ENCODE data around the gene TRABD2A.

Gene TRABD2A

DNA sequence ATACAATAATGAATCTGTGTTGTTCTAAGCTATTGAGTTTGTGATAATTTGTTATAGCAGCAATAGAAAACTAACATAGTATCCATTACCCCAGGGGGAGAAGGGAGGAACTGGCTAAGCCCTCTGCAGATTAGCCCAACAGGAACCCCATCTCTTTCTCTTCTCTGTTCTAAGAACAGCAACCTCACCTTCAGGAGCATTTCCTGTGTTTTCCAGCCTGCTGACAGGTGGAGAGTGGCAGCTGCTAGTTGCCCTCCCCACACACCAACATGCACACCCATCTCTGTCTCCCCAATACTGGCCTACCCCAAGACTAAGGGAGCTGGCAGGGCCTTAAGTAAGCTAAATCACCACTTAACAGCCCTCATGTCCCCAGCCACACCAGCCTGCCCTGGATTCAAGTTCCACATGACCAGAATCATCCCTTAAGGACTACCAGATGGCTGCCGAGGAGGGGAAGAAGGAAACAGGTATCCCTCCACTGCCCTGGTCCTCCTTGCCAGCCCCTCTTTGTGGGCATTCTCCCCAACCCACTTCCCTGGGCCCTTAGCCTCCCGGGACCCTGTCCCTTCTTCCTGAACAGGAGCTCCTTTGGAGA lies 52.8 kb downstream of the TRABD2A start:
- no peak for TF ChIP-seq ZFX (IDR thresholded peaks at IDR 0.05; ENCODE audit: borderline replicate concordance)
- TF ChIP-seq, protein P1, sequence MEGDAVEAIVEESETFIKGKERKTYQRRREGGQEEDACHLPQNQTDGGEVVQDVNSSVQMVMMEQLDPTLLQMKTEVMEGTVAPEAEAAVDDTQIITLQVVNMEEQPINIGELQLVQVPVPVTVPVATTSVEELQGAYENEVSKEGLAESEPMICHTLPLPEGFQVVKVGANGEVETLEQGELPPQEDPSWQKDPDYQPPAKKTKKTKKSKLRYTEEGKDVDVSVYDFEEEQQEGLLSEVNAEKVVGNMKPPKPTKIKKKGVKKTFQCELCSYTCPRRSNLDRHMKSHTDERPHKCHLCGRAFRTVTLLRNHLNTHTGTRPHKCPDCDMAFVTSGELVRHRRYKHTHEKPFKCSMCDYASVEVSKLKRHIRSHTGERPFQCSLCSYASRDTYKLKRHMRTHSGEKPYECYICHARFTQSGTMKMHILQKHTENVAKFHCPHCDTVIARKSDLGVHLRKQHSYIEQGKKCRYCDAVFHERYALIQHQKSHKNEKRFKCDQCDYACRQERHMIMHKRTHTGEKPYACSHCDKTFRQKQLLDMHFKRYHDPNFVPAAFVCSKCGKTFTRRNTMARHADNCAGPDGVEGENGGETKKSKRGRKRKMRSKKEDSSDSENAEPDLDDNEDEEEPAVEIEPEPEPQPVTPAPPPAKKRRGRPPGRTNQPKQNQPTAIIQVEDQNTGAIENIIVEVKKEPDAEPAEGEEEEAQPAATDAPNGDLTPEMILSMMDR (IDR thresholded peaks at IDR 0.05) = no peak
- H3K27ac ChIP-seq = no peak overlapping the region

DNA sequence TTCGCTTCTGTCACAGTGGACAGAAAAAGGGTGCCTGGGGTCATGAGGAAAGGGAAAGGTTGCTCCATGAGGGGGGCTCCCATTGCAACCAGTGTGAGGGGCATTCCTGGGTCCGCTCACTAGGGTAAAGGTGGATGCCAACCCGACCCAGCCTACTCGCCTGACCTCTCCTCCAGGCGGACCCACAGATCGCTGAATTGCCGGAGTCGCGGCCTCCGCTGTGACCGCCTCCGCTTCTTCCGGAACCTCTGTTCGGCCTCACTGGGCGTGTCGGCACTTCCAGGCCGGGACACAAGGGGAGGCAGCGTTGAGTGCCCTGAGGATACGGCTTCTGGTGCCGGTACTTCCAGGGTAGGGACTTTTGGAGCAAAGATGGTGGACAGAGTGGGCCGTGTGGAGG lies 57.1 kb downstream of the TRABD2A start:
- no peak for TF ChIP-seq ZFX (IDR thresholded peaks at IDR 0.05; ENCODE audit: borderline replicate concordance)
- TF ChIP-seq, protein P1 (IDR thresholded peaks at IDR 0.05) = no peak
- no peak overlapping the region for H3K27ac ChIP-seq

DNA sequence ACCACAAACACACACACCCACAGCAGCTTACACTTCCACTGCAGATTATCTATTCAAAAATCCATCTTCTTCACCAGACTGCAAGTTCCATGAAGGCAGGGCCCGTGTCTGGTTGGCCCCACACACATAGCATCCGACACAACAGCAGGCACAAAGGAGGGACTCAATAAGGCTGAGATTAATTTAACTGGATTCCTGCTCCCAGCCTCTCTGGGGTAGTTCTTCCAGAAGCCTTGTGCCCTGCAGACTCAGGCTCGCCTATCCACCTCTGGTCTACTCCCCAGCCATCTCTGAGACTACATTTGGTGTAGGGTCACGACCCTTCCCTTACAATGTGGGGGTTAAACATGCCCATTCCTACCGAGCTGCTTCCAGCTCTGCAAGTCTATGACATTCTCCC lies 57.7 kb downstream of the TRABD2A start:
- H3K27ac ChIP-seq = no peak overlapping the region
- TF ChIP-seq ZFX (IDR thresholded peaks at IDR 0.05; ENCODE audit: borderline replicate concordance) = no peak

DNA sequence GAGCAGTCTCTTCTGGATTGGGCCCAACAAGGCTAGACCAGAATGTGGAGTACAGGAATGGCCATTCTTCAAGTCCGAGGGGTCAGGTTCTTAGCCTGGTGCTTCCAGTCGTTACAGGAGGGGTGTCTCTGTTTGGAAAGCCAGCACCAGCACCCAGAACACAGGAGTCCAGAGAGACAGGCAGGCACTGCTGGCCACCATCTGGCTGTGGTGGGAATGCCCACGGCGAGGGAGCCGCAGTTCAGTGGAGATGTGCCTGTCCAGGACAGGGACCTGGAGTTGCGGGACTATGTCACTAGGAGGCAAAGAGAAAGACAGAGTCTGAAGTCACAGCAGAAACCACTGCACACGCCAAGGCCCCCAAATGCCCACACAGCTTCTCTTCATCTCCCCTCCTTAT lies 59.1 kb downstream of the TRABD2A start:
- H3K27ac ChIP-seq = no peak overlapping the region
- no peak for TF ChIP-seq ZFX (IDR thresholded peaks at IDR 0.05; ENCODE audit: borderline replicate concordance)
- TF ChIP-seq, protein P1 (IDR thresholded peaks at IDR 0.05) = no peak

DNA sequence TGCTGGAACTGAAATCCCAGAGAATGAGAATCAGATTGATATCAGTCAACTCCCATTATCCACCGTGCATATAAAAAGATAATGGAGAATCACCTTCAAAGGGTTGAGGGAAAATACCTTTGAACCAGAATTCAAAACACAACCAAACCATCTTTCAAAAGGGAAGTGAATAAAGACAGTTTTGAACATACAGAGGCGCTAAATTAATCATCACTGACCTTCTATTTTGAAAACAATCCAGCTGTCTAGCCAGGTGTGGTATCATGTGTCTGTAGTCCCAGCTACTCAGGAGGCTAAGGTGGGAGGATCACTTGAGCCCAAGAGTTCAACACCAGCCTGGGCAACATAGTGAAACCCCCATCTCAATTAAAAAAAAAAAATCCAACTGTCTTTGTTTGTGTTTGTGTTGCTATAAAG lies 63.6 kb downstream of the TRABD2A start:
- H3K27ac ChIP-seq = no peak overlapping the region

DNA sequence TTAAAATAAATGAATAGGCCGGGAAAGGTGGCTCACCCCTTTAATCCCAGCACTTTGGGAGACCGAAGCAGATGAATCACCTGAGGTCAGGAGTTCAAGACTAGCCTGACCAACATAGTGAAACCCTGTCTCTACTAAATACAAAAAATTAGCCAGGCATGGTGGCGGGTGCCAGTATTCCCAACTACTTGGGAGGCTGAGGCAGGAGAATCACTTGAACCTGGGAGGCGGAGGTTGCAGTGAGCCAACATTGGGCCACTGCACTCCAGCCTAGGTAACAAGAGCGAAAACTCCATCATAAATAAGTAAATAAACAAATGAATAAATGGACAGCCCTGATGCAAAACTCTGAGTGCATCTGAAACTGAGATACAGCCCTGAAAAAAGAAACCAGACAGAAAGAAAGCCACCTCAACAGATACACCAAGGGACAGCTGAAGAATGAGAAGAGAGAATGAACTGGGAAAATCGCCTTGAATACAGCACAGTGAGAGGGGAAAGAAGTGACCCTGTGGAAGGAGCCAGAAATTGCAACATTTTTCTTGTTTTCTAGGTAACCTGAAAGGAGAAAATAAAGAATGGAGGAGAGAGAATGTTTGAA lies 64.4 kb downstream of the TRABD2A start:
- TF ChIP-seq ZFX (IDR thresholded peaks at IDR 0.05; ENCODE audit: borderline replicate concordance) = no peak
- TF ChIP-seq, protein P1 (IDR thresholded peaks at IDR 0.05) = no peak
- no peak overlapping the region for H3K27ac ChIP-seq

More for the DNA sequence above, 63.6 kb downstream of the TRABD2A start:
- no peak for TF ChIP-seq ZFX (IDR thresholded peaks at IDR 0.05; ENCODE audit: borderline replicate concordance)
- TF ChIP-seq, protein P1 (IDR thresholded peaks at IDR 0.05) = no peak

DNA sequence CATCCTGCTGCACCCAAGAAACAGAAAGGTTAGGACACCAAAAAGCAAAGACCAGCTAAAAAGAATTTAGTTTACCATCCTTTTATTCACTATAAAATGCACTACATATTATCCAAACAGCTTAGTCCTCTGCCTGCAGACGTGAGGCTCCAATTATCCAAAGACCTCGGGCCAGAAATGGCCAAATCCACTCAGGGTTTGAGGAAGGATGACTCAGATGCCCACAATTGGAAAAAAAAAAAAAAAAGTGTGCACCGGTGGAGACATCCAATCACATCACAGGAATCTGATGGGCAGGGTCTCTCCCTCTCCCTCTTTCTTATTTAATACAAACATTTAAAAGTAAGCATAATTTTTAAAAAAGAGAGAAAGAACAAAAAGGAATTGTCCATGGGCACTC lies 65.7 kb downstream of the TRABD2A start:
- H3K27ac ChIP-seq = no peak overlapping the region
- no peak for TF ChIP-seq ZFX (IDR thresholded peaks at IDR 0.05; ENCODE audit: borderline replicate concordance)
- TF ChIP-seq, protein P1 (IDR thresholded peaks at IDR 0.05) = no peak

Data from 22Rv1 (cell line).